GM19099 (cell line): Measurements from ENCODE around the gene U2AF1L4.

Source experiments
- POLR2A ChIP-seq: IDR thresholded peaks from 3 replicates; pipeline ENCODE4 v1.6.1; 2011; ENCODE audit warnings: low read depth; ENCODE audit not compliant: insufficient read length; ENCODE audit errors: extremely low read depth

Gene U2AF1L4

DNA sequence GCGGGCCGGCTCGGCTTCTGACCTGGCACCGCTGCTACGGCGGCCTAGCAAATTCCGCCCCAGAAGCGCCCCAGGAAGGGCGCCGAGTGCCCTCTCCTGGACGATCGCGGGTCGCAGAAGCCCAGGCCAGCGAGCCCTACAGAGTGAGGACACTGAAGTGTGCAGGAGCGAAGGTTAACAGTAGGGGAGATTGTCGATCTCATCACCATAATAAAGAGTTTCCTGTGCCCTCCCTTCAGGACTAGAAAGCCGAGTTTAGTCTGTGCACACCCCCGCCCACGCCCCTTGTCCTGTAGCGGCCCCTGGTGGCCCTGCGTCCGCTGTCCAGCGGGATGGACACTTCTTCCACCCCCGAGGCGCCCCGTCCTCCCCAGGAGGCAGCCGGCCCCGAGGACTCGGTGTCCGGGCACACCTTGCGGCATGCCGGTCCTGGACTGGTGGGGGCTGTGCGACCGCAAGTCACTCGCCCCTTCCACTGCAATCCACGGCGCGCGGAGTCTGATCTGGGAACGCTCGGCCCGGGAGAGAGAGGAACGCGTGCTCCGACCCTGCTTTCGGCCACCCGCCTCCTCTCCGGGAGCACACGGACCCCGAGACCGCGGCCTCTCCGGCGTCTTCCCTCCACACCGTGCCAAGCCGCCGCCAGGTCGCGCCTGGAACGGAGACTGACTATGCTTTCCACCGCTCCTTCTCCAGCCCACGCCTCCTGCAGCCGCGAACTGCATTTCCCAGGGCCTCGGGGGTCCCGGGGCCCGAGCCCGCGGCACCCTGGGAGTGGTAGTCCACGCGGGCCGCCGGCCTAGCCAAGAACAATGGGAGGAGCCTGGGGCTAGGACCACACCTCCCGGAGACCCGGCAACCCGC lies 28.2 kb downstream of the U2AF1L4 start:
- peak; percentile 59 for TF ChIP-seq POLR2A

- no peak for TF ChIP-seq POLR2A
Observed at GRCh38 chr19:35715981-35716800, 29.0 kb downstream of the U2AF1L4 start.

DNA sequence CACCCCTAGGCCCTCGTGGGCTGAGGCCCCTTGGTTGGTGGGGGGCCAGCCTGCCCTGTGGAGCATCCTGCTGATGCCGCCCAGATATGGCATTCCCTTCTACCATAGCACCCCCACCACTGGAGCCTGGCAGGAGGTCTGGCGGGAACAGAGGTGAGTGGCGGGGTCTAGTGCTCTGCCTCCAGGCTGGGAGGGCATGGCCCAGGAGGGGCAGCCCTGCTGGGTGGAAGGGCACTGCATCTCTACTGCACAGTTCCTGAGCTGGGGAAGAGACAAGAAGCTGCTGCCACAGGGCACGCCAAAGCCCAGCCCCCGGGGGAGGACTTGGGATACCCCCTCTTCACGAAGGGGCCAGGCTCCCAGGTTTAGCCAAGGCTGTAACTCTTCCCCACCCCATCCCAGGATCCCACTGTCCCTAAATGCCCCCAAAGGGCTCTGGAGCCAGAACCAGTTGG lies 29.8 kb downstream of the U2AF1L4 start:
- no peak for TF ChIP-seq POLR2A

DNA sequence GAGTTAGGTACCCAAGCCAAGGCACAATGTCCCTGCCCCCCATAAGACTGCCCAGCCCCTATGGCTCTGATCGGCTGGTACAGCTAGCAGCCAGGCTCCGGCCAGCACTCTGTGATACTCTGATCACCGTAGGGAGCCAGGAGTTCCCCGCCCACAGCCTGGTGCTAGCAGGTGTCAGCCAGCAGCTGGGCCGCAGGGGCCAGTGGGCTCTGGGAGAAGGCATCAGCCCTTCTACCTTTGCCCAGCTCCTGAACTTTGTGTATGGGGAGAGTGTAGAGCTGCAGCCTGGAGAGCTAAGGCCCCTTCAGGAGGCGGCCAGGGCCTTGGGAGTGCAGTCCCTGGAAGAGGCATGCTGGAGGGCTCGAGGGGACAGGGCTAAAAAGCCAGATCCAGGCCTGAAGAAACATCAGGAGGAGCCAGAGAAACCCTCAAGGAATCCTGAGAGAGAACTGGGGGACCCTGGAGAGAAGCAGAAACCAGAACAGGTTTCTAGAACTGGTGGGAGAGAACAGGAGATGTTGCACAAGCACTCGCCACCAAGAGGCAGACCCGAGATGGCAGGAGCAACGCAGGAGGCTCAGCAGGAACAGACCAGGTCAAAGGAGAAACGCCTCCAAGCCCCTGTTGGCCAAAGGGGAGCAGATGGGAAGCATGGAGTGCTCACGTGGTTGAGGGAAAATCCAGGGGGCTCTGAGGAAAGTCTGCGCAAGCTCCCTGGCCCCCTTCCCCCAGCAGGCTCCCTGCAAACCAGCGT lies 30.4 kb downstream of the U2AF1L4 start:
- TF ChIP-seq POLR2A = peak; percentile 17

DNA sequence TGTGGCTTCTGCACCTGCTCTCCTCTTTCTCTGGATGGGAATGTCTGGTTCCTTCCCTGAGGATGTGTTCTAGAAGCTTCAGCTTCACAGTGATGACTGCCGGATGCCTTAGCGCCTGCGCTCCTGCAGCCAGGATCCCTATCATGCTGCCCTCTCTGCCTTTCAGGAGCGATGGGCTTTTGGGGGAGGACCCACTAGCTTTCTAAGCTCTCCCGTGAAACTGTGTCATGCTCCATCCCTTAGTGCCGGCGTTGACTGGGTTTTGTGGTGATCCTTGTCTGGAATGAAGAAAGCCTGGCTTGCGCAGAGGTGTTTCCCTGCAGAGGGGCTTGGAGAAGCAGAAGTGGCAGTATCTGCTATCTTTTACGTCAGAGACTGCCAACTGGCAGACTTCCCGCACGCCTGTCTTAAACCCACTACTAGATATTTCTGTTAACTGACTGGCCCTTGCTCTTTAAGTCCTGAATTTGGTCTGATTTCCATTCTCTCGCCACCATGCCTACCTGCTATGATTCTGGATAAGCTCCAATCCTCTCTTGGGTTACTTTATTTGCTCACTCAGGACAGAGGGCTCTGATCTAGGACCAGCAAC lies 31.2 kb downstream of the U2AF1L4 start:
- no peak for TF ChIP-seq POLR2A

DNA sequence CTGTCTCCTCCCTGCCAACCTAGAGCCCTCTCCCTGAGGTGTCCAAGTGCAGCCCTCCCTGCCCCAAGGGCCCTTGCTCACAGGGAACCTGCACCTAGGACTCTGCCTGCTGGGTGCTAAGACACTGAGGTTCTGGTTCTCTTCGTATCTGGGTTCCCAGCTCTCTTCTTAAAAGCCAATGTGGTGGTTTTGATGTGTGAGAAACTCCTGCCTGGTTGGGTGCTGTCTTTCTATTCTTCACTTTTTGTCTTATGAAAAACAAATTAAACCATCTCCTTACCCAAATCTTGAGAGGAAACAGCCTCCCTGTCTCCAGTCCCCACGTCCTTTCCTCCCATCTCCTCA lies 31.7 kb downstream of the U2AF1L4 start:
- no peak for TF ChIP-seq POLR2A

- TF ChIP-seq POLR2A = peak; percentile 83
Observed at GRCh38 chr19:35712567-35713505, 32.4 kb downstream of the U2AF1L4 start.

DNA sequence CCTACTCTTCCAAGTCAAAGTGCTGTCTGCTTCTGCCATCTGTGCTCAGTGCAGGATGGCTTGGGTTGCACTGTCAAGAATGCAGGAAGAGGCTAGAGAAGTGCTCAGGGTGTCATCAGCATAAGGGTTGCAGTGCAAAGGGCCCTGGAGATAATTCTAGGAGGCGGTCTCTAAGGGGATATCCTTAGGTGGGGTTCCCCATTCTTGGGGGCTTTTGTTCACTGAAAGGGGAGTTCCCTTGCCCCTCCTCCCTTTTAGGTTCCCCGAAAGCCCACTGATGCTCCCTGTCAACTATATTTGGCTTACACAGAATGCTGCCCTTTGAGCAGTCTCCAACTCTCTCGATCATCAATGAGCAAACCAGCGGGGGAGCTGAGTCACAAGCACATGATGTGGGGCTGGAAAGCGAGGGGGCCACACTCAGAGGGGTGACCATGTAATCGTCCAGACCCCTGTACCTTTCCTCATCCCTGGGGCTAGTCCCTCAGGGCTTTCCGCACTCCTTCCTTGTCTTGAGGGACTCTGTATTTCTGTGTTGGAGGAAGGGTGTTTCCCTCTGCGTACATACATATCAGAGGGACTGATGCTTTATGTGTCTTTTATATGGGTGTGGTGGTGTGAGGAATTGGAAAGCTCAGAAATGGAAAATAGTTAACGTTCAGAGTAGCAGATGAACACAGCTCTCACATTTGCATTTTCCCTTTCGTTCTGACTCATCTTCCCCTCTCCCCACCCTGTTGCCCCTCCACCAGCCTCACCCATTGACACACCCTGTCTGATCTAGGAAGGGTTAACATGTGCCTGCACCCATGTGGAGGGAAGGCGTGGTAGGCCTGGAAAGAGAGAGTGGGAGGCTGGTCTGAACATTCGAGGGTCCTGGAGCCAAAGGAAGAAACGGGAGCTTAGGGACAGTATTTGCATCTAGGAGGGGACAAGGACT lies 34.2 kb downstream of the U2AF1L4 start:
- TF ChIP-seq POLR2A = peak; percentile 64

DNA sequence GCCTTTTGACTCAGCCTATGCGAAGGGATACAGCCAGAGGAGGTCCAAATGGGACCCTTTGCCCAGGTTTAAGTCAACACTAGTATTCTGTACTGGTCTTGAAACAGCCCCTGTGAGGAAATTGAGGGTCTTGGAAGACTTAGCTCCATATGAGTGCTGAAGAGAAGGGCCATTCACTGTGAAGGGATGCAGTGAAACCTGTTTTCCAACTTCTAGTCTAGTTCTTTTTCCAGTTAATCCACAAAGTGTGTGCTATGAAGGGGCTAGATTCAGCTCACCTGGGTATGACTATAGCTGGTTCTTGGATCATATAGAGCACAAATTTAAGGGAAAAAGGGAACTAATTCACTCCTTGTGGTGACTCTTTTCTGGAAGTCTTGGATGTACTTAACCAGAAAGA lies 36.8 kb downstream of the U2AF1L4 start:
- TF ChIP-seq POLR2A = no peak

GRCh38 chr19:35704218-35704617 lies 41.0 kb downstream of the U2AF1L4 start, which contains the start of gene ZBTB32:
Gene ZBTB32 (plus strand): TSS chr19:35704558. CDS start chr19:35714627, 10,069 bp downstream.
- TF ChIP-seq POLR2A = no peak

GRCh38 chr19:35703343-35703742 lies 41.9 kb downstream of the U2AF1L4 start:
- TF ChIP-seq POLR2A = no peak

DNA sequence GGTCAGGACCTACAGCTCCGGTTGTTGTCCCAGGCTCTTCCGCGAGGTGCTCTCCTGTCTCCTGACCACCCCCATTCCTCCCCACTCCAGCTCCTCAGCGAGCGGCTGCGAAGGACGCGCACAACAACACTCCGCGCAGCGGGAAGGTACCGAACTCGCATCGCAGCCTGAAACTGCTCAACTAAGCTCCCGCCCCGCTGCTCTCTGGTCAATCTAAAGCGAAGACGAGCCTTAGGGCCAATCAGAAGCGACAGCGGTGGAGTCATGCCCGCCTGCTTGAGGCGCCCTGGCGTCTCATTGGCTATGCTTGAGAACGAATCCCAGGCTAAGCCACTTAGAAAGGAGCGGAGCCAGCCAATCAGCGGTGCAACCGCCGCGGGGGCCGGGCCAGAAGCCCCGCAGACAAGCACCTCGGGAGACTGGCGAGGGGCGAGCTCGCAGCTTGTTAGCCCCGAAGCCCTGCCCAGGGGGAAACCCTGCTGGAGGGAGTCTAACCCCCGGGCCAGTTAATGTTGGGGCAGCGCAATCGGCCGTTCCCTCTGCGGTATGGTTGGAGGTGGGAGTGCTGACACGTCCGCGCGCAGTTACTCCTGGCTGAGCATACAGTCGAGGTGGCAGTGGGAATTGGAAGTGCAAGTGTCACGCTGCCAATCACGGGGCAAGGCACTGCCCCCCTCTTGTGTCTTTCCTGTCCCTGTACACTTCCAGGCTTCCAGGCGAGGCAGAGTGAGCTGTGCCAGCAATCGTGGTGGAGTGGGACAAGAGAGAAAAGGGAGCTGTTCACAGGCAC lies 42.8 kb downstream of the U2AF1L4 start:
- TF ChIP-seq POLR2A = peak; percentile 74
